Panc1 (cell line): ENCODE data around the gene CCL16. TPM values are rescaled to one million over a fixed set of nuclear protein-coding genes. Genes with fewer than 3 reads are reported as not detected.

Experiments used
- ATAC-seq: fragments of 200-7000 bp; cut with Tn5 transposase; 2 replicates; pipeline ENCODE4 v1.9.1; 2020; ENCODE audit warnings: mild to moderate bottlenecking, moderate library complexity
- BruUV-seq: library from RNA; stranded (reverse); fragments of 400-500 nt; replicated peaks from 2 replicates; lab custom pipeline; 2021; lab: Mats Ljungman, UMichigan
- CTCF ChIA-PET: fragments of 300-600 bp; sonication (Branson Sonifier 250); formaldehyde crosslinking; loops from one replicate; lab custom pipeline; 2022; ENCODE audit warnings: antibody characterized with exemption; lab: Charles Lee
- POLR2A ChIA-PET: fragments of 300-600 bp; sonication (Branson Sonifier 250); formaldehyde crosslinking; loops from one replicate; lab custom pipeline; 2022; ENCODE audit warnings: antibody characterized with exemption; lab: Charles Lee
- DNase-seq: peaks from one replicate; pipeline ENCODE4 v3.0.0-alpha.2; 2010; ENCODE audit warnings: low read depth, low spot score
- H3K27ac ChIP-seq: 2 replicates; pipeline ENCODE4 v1.5.1; 2011; ENCODE audit warnings: mild to moderate bottlenecking, low read length, inconsistent platforms
- H3K27me3 ChIP-seq: fragments of 200-500 bp; sonication (Bioruptor generic); 2 replicates; pipeline ENCODE4 v1.6.0; 2014; ENCODE audit warnings: low read length, inconsistent platforms; ENCODE audit not compliant: control insufficient read depth, insufficient read depth
- H3K36me3 ChIP-seq: fragments of 200-500 bp; sonication (Bioruptor generic); 2 replicates; pipeline ENCODE4 v1.5.1; 2014; ENCODE audit warnings: inconsistent platforms, mild to moderate bottlenecking, low read length, moderate library complexity; ENCODE audit not compliant: control insufficient read depth, insufficient read depth
- H3K4me1 ChIP-seq: 2 replicates; pipeline ENCODE4 v1.5.1; 2011; ENCODE audit warnings: inconsistent platforms, mild to moderate bottlenecking, low read length, moderate library complexity; ENCODE audit not compliant: control insufficient read depth, insufficient read depth
- H3K4me3 ChIP-seq, 2 experiments: 2 replicates each; pipeline ENCODE4 v1.5.1; 2011 to 2012; ENCODE audit warnings: low read depth in 2 of 2, low read length in 2 of 2, mild to moderate bottlenecking in 2 of 2, inconsistent platforms in 1 of 2, moderate library complexity in 1 of 2
- H3K9me3 ChIP-seq: fragments of 200-500 bp; sonication (Bioruptor generic); 2 replicates; pipeline ENCODE4 v1.5.1; 2014; ENCODE audit warnings: low read depth, mild to moderate bottlenecking, inconsistent platforms, low read length, moderate library complexity; ENCODE audit not compliant: control insufficient read depth, insufficient read depth
- CTCF ChIP-seq: fragments of 450-650 bp; IDR thresholded peaks from 2 replicates; pipeline ENCODE4 v1.5.1; 2017; ENCODE audit warnings: mild to moderate bottlenecking
- POLR2AphosphoS5 ChIP-seq: IDR thresholded peaks from 2 replicates; pipeline ENCODE4 v1.6.1; 2012; ENCODE audit warnings: mild to moderate bottlenecking, low read depth, low read length, moderate library complexity
- REST ChIP-seq, 2 experiments: IDR thresholded peaks; 2 replicates each; pipeline ENCODE4 v1.6.1; 2011 to 2012; ENCODE audit warnings: low read depth in 2 of 2, control low read depth in 1 of 2, low read length in 1 of 2, mild to moderate bottlenecking in 1 of 2, moderate library complexity in 1 of 2; ENCODE audit not compliant: insufficient read depth in 1 of 2
- SIN3A ChIP-seq: IDR thresholded peaks from 2 replicates; pipeline ENCODE4 v1.6.1; 2012; ENCODE audit warnings: low read depth, mild to moderate bottlenecking, low read length, moderate library complexity, borderline replicate concordance; ENCODE audit not compliant: insufficient read depth
- TCF7L2 ChIP-seq: IDR thresholded peaks from 2 replicates; pipeline ENCODE4 v1.6.1; 2011; ENCODE audit warnings: mild to moderate bottlenecking, low read depth, low read length, inconsistent platforms
- in situ Hi-C: cut with HindIII; loops from 2 replicates; pipeline ENCODE4 v1.10.0; 2016; ENCODE audit warnings: low sequenced_read_pairs, low pct_unique_long_range_greater_than_20kb
- intact Hi-C: fragments of 100-400 bp; cut with micrococcal nuclease; formaldehyde crosslinking; loops from one replicate; pipeline ENCODE4 v1.10.0; 2022; ENCODE audit not compliant: unreplicated experiment
- total RNA-seq: library from RNA; stranded (reverse); gene quantifications from one replicate; pipeline ENCODE4 v1.2.1, GENCODE V29; 2021; ENCODE audit not compliant: unreplicated experiment

CCL16 gene
- total RNA-seq, 1 experiment from 2014 or later = not detected

- no peaks in the 10 kb centered on the region for H3K36me3 ChIP-seq
- no peak for TF ChIP-seq TCF7L2
- no peak for TF ChIP-seq CTCF
- TF ChIP-seq REST (IDR thresholded peaks at IDR 0.05; ENCODE audit: insufficient read depth in 1 of 2, low read depth in 2 of 2, low read length in 1 of 2) = no peak
- TF ChIP-seq POLR2AphosphoS5 = no peak
- DNase-seq (no peak), ATAC-seq (no peak)
- H3K4me1 ChIP-seq = no peaks in the 10 kb centered on the region
- POLR2A ChIA-PET = no interaction called here
- BruUV-seq = no TSS peak
- H3K27ac ChIP-seq = no peak overlapping the region
- intact Hi-C loops = no loop called here
- no peaks in the 10 kb centered on the region for H3K9me3 ChIP-seq
- CTCF ChIA-PET = interaction anchor here (0.6 kb wide), 1 partner anchor 32 kb away, joined by 3 read pairs; no protein-coding TSS in a partner anchor
- no peaks in the 10 kb centered on the region; the same call in 1 of the 2 replicates for H3K27me3 ChIP-seq
- in situ Hi-C loops = no loop called here
- H3K4me3 ChIP-seq = no peak overlapping the region
Observed at GRCh38 chr17:35984140-35984539, 2.8 kb upstream of the CCL16 start.

GRCh38 chr17:35982409-35983191 lies 1.3 kb upstream of the CCL16 start:
- Histone ChIP-seq H3K27me3 (no peaks in the 10 kb centered on the region; the same call in 1 of the 2 replicates), H3K9me3 (no peaks in the 10 kb centered on the region), H3K36me3 (no peaks in the 10 kb centered on the region), H3K4me1 (no peaks in the 10 kb centered on the region), H3K27ac (no peak overlapping the region), H3K4me3 (no peak overlapping the region)
- ChIA-PET CTCF (interaction anchor here (1.2 to 1.8 kb wide), 2 partner anchors 13 to 166 kb away, joined by 4 to 9 read pairs; no protein-coding TSS in a partner anchor), POLR2A (no interaction called here)
- no TSS peak for BruUV-seq
- intact Hi-C loops = no loop called here
- TF ChIP-seq CTCF (no peak), REST (IDR thresholded peaks at IDR 0.05; ENCODE audit: insufficient read depth in 1 of 2, low read depth in 2 of 2, low read length in 1 of 2) (no peak), SIN3A (no peak), TCF7L2 (no peak), POLR2AphosphoS5 (no peak)
- in situ Hi-C loops = no loop called here
- DNase-seq = no peak
- ATAC-seq = no peak
